HEK293 (cell line): Measurements from ENCODE around the gene NANOS2.

Experiments used
- BCL11A ChIP-seq: fragments of 450-650 bp; formaldehyde crosslinking; IDR thresholded peaks from 2 replicates; pipeline ENCODE4 v1.5.1; 2016; ENCODE audit warnings: low read depth, missing biosample characterization, missing genetic modification characterization
- BCL11B ChIP-seq: fragments of 450-650 bp; formaldehyde crosslinking; IDR thresholded peaks from 2 replicates; pipeline ENCODE4 v1.5.1; 2016; ENCODE audit warnings: low read depth, missing biosample characterization, missing genetic modification characterization
- KLF16 ChIP-seq: fragments of 450-650 bp; formaldehyde crosslinking; IDR thresholded peaks from 2 replicates; pipeline ENCODE4 v1.5.1; 2017; ENCODE audit warnings: missing biosample characterization, missing genetic modification characterization
- OVOL3 ChIP-seq: fragments of 450-650 bp; formaldehyde crosslinking; IDR thresholded peaks from 2 replicates; pipeline ENCODE4 v1.5.1; 2016; ENCODE audit warnings: missing biosample characterization, missing genetic modification characterization
- PRDM4 ChIP-seq: fragments of 450-650 bp; formaldehyde crosslinking; IDR thresholded peaks from 2 replicates; pipeline ENCODE4 v1.5.1; 2017; ENCODE audit warnings: missing biosample characterization, missing genetic modification characterization
- RBAK ChIP-seq: fragments of 450-650 bp; formaldehyde crosslinking; IDR thresholded peaks from 2 replicates; pipeline ENCODE4 v1.5.1; 2016; ENCODE audit warnings: missing biosample characterization, missing genetic modification characterization
- SCRT1 ChIP-seq: fragments of 450-650 bp; formaldehyde crosslinking; IDR thresholded peaks from 2 replicates; pipeline ENCODE4 v1.5.1; 2016; ENCODE audit warnings: missing biosample characterization, missing genetic modification characterization, borderline replicate concordance
- YY2 ChIP-seq: fragments of 450-650 bp; formaldehyde crosslinking; IDR thresholded peaks from 2 replicates; pipeline ENCODE4 v1.5.1; 2016; ENCODE audit warnings: missing biosample characterization, missing genetic modification characterization
- ZBTB44 ChIP-seq: fragments of 450-650 bp; IDR thresholded peaks from 2 replicates; pipeline ENCODE4 v1.5.1; 2018; ENCODE audit warnings: missing biosample characterization, mild to moderate bottlenecking, missing genetic modification characterization
- ZBTB6 ChIP-seq: fragments of 450-650 bp; formaldehyde crosslinking; IDR thresholded peaks from 2 replicates; pipeline ENCODE4 v1.5.1; 2017; ENCODE audit warnings: missing biosample characterization, missing genetic modification characterization
- ZNF10 ChIP-seq: fragments of 450-650 bp; formaldehyde crosslinking; IDR thresholded peaks from 2 replicates; pipeline ENCODE4 v1.5.1; 2017; ENCODE audit warnings: missing biosample characterization, missing genetic modification characterization
- ZNF146 ChIP-seq: fragments of 450-650 bp; formaldehyde crosslinking; IDR thresholded peaks from 2 replicates; pipeline ENCODE4 v1.5.1; 2016; ENCODE audit warnings: missing biosample characterization, missing genetic modification characterization
- ZNF157 ChIP-seq: fragments of 450-650 bp; formaldehyde crosslinking; IDR thresholded peaks from 2 replicates; pipeline ENCODE4 v1.5.1; 2016; ENCODE audit warnings: missing biosample characterization, missing genetic modification characterization
- ZNF184 ChIP-seq: fragments of 450-650 bp; IDR thresholded peaks from 2 replicates; pipeline ENCODE4 v1.5.1; 2018; ENCODE audit warnings: missing biosample characterization, mild to moderate bottlenecking, missing genetic modification characterization
- ZNF274 ChIP-seq, 2 experiments: fragments of 200-500 bp in 1 of 2; fragments of 450-650 bp in 1 of 2; sonication (Bioruptor generic) in 1 of 2; formaldehyde crosslinking in 1 of 2; IDR thresholded peaks; 2 replicates each; pipeline versions ENCODE4 v1.5.1 to v1.6.1; 2014 to 2016; ENCODE audit warnings: borderline replicate concordance in 1 of 2, inconsistent platforms in 1 of 2, low read length in 1 of 2, missing biosample characterization in 1 of 2, missing genetic modification characterization in 1 of 2
- ZNF292 ChIP-seq: fragments of 450-650 bp; formaldehyde crosslinking; IDR thresholded peaks from 2 replicates; pipeline ENCODE4 v1.5.1; 2016; ENCODE audit warnings: low read depth, missing biosample characterization, missing genetic modification characterization, borderline replicate concordance
- ZNF311 ChIP-seq: fragments of 450-650 bp; formaldehyde crosslinking; IDR thresholded peaks from 2 replicates; pipeline ENCODE4 v1.5.1; 2017; ENCODE audit warnings: missing biosample characterization, missing genetic modification characterization, borderline replicate concordance
- ZNF335 ChIP-seq: fragments of 450-650 bp; formaldehyde crosslinking; conservative IDR thresholded peaks from 2 replicates; pipeline ENCODE4 v1.5.1; 2016; ENCODE audit warnings: missing biosample characterization, missing genetic modification characterization
- ZNF629 ChIP-seq: fragments of 450-650 bp; formaldehyde crosslinking; IDR thresholded peaks from 2 replicates; pipeline ENCODE4 v1.5.1; 2017; ENCODE audit warnings: missing biosample characterization, missing genetic modification characterization
- ZNF658 ChIP-seq: fragments of 450-650 bp; formaldehyde crosslinking; IDR thresholded peaks from 2 replicates; pipeline ENCODE4; 2016; ENCODE audit warnings: missing biosample characterization, missing genetic modification characterization
- ZNF76 ChIP-seq: fragments of 450-650 bp; formaldehyde crosslinking; IDR thresholded peaks from 2 replicates; pipeline ENCODE4; 2016; ENCODE audit warnings: low read depth, missing biosample characterization, missing genetic modification characterization, borderline replicate concordance
- ZNF837 ChIP-seq: fragments of 450-650 bp; formaldehyde crosslinking; IDR thresholded peaks from 2 replicates; pipeline ENCODE4 v1.5.1; 2016; ENCODE audit warnings: missing biosample characterization, missing genetic modification characterization
- ZNF843 ChIP-seq: fragments of 450-650 bp; formaldehyde crosslinking; IDR thresholded peaks from 2 replicates; pipeline ENCODE4 v1.5.1; 2016; ENCODE audit warnings: missing biosample characterization, missing genetic modification characterization
- ZSCAN18 ChIP-seq: fragments of 450-650 bp; formaldehyde crosslinking; IDR thresholded peaks from 2 replicates; pipeline ENCODE4 v1.5.1; 2016; ENCODE audit warnings: missing biosample characterization, missing genetic modification characterization
- ZSCAN30 ChIP-seq: fragments of 450-650 bp; IDR thresholded peaks from 2 replicates; pipeline ENCODE4 v1.5.1; 2018; ENCODE audit warnings: missing biosample characterization, mild to moderate bottlenecking, missing genetic modification characterization, moderate library complexity
- TF ChIP-seq, protein P1 (sequence below): fragments of 450-650 bp; formaldehyde crosslinking; IDR thresholded peaks from 2 replicates; pipeline ENCODE4 v1.5.1; 2016; ENCODE audit warnings: missing biosample characterization, missing genetic modification characterization
- TF ChIP-seq, protein P2 (sequence below): fragments of 450-650 bp; formaldehyde crosslinking; IDR thresholded peaks from 2 replicates; pipeline ENCODE4 v1.5.1; 2016; ENCODE audit warnings: missing biosample characterization, missing genetic modification characterization

The NANOS2 gene

GRCh38 chr19:45952686-45953505 is 38.3 kb upstream of the NANOS2 start (continued):
- TF ChIP-seq SCRT1 (tag by site-specific recombination) (no peak), ZNF843 (tag by site-specific recombination) (no peak), ZNF292 (tag by site-specific recombination) (no peak), KLF16 (peak; percentile 85), ZNF10 (tag by site-specific recombination) (no peak), ZNF335 (tag by site-specific recombination) (peak; percentile 80), ZNF76 (no peak), ZNF157 (tag by site-specific recombination) (no peak), OVOL3 (tag by site-specific recombination) (no peak), ZNF837 (no peak), ZNF184 (tag by site-specific recombination) (no peak), BCL11A (tag by site-specific recombination) (no peak), ZSCAN18 (tag by site-specific recombination) (no peak), ZSCAN30 (tag by site-specific recombination) (peak; percentile 58; the same call in 1 of the 2 replicates), ZNF629 (tag by site-specific recombination) (peak; percentile 78), YY2 (tag by site-specific recombination) (peak; percentile 72; the same call in 1 of the 2 replicates), ZNF658 (tag by site-specific recombination) (no peak), RBAK (no peak), ZNF311 (no peak), ZNF274 (IDR thresholded peaks at IDR 0.05; ENCODE audit: low read length) (no peak), ZNF274 (tag by site-specific recombination; IDR thresholded peaks at IDR 0.05; ENCODE audit: borderline replicate concordance) (no peak), PRDM4 (tag by site-specific recombination) (no peak), ZBTB44 (tag by site-specific recombination) (no peak), BCL11B (no peak), ZNF146 (tag by site-specific recombination) (no peak), ZBTB6 (tag by site-specific recombination) (no peak)
- TF ChIP-seq, protein P1, sequence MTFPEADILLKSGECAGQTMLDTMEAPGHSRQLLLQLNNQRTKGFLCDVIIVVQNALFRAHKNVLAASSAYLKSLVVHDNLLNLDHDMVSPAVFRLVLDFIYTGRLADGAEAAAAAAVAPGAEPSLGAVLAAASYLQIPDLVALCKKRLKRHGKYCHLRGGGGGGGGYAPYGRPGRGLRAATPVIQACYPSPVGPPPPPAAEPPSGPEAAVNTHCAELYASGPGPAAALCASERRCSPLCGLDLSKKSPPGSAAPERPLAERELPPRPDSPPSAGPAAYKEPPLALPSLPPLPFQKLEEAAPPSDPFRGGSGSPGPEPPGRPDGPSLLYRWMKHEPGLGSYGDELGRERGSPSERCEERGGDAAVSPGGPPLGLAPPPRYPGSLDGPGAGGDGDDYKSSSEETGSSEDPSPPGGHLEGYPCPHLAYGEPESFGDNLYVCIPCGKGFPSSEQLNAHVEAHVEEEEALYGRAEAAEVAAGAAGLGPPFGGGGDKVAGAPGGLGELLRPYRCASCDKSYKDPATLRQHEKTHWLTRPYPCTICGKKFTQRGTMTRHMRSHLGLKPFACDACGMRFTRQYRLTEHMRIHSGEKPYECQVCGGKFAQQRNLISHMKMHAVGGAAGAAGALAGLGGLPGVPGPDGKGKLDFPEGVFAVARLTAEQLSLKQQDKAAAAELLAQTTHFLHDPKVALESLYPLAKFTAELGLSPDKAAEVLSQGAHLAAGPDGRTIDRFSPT (tag by site-specific recombination): no peak
- TF ChIP-seq, protein P2, sequence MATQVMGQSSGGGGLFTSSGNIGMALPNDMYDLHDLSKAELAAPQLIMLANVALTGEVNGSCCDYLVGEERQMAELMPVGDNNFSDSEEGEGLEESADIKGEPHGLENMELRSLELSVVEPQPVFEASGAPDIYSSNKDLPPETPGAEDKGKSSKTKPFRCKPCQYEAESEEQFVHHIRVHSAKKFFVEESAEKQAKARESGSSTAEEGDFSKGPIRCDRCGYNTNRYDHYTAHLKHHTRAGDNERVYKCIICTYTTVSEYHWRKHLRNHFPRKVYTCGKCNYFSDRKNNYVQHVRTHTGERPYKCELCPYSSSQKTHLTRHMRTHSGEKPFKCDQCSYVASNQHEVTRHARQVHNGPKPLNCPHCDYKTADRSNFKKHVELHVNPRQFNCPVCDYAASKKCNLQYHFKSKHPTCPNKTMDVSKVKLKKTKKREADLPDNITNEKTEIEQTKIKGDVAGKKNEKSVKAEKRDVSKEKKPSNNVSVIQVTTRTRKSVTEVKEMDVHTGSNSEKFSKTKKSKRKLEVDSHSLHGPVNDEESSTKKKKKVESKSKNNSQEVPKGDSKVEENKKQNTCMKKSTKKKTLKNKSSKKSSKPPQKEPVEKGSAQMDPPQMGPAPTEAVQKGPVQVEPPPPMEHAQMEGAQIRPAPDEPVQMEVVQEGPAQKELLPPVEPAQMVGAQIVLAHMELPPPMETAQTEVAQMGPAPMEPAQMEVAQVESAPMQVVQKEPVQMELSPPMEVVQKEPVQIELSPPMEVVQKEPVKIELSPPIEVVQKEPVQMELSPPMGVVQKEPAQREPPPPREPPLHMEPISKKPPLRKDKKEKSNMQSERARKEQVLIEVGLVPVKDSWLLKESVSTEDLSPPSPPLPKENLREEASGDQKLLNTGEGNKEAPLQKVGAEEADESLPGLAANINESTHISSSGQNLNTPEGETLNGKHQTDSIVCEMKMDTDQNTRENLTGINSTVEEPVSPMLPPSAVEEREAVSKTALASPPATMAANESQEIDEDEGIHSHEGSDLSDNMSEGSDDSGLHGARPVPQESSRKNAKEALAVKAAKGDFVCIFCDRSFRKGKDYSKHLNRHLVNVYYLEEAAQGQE (tag by site-specific recombination): peak; percentile 99
